GM19239 (cell line): Measurements from ENCODE around the gene LSM12.
A peak's percentile ranks its signal among the peaks of the same experiment; 100 is the strongest.
"Not testable (repeated sequence)": the region's sequence is repeated elsewhere in the genome, so short reads cannot be mapped to it uniquely, and the experiment has no call there.

Experiments
- DNase-seq: peaks from one replicate; pipeline ENCODE4 v3.0.0; 2011; ENCODE audit warnings: low spot score; ENCODE audit not compliant: insufficient read length
- FAIRE-seq: peaks from 2 replicates; lab custom pipeline; 2011; peaks lifted over from hg19 to GRCh38; lab: Jason Lieb, UNC

Gene LSM12

GRCh38 chr17:44066204-44066930, at the start of gene LSM12:
TSS of gene LSM12 (minus strand) at chr17:44066671. CDS start at chr17:44066587, 84 bp downstream.
- DNase-seq (peak; percentile 79), FAIRE-seq (peak; percentile 78)

- DNase-seq (no peak), FAIRE-seq (no peak)
These were observed 49.3 kb upstream of the LSM12 start for GRCh38 chr17:44115585-44116415.

- FAIRE-seq (no peak), DNase-seq (no peak)
These were observed 47.7 kb upstream of the LSM12 start for GRCh38 chr17:44113868-44114840.

- FAIRE-seq (no peak), DNase-seq (no peak)
These were observed 46.9 kb upstream of the LSM12 start for GRCh38 chr17:44113382-44113781.

- DNase-seq, result no peak
- no peak for FAIRE-seq
These were observed 46.1 kb upstream of the LSM12 start for GRCh38 chr17:44112284-44113280.

GRCh38 chr17:44111777-44112176, 45.3 kb upstream of the LSM12 start:
- FAIRE-seq, result peak; percentile 77
- no peak for DNase-seq

GRCh38 chr17:44110823-44111633, 44.6 kb upstream of the LSM12 start:
- FAIRE-seq (peak; percentile 85), DNase-seq (peak; percentile 81)

GRCh38 chr17:44110011-44110686, 43.7 kb upstream of the LSM12 start:
- no peak for FAIRE-seq

GRCh38 chr17:44109312-44109630, 42.8 kb upstream of the LSM12 start:
- FAIRE-seq, result no peak

More at GRCh38 chr17:44110011-44110686, 43.7 kb upstream of the LSM12 start:
- DNase-seq, result no peak

GRCh38 chr17:44108440-44109311, 42.2 kb upstream of the LSM12 start:
- FAIRE-seq, result no peak
- DNase-seq, result no peak

More at GRCh38 chr17:44109312-44109630, 42.8 kb upstream of the LSM12 start:
- DNase-seq, result no peak

GRCh38 chr17:44106801-44107200, 40.3 kb upstream of the LSM12 start:
- FAIRE-seq, result no peak

GRCh38 chr17:44105941-44106340, 39.5 kb upstream of the LSM12 start:
- FAIRE-seq (no peak), DNase-seq (no peak)

More at GRCh38 chr17:44106801-44107200, 40.3 kb upstream of the LSM12 start:
- DNase-seq, result no peak

- no peak for FAIRE-seq
- no peak for DNase-seq
These were observed 39.0 kb upstream of the LSM12 start for GRCh38 chr17:44105483-44105882.

- DNase-seq (no peak), FAIRE-seq (no peak)
These were observed 36.6 kb upstream of the LSM12 start for GRCh38 chr17:44102849-44103622.

- DNase-seq, FAIRE-seq: not testable (repeated sequence)
These were observed 35.4 kb upstream of the LSM12 start for GRCh38 chr17:44101858-44102257.
